ENCODE data around the gene KRT79. TPM values are rescaled to one million over a fixed set of nuclear protein-coding genes. Genes with fewer than 3 reads are reported as not detected.
"Not testable (repeated sequence)": the region's sequence is repeated elsewhere in the genome, so short reads cannot be mapped to it uniquely, and the experiment has no call there.

KRT79 gene
- total and polyA plus RNA-seq, 11 donors, result 0.24 TPM; not detected in 10

DNA sequence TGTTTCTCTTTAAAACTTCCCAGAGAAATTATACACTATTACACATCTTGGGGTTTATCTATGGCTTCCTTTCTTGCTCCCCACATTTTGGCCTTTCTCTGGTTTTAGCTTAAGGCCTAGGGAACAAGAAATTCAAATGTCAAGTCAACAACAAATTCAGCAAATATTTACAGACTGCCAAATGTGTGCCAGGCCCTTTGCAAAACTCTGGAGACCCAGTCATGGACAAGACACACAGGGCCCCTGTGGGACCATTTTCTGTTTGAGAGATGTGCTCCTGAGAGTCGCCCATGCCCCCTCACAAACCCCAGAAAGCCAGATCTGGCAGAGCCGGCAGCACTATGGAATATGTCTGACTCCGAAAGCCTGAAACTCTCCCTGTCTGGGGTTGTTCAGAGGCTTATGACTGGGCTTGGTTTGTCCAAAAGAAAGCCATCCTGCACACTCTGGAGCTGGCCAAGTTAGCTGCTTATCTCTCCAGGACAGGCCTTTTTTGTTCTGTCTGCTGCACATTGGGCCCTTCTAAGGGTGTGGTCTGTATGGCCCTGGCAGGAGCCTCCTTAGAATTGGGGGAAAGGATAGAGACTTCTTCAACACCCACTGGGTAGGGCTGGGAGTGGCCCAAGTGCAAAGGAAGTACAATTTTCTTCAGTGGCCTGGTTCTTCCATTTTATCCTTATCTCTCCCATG is 37.1 kb downstream of the KRT79 start:
- H3K27ac ChIP-seq, result no peak overlapping the region
- H3K27me3 ChIP-seq, result peaks cover 0 to 17% (median 0%) of the 10 kb centered on the region in 9 donors
- TF ChIP-seq CTCF (IDR thresholded peaks at IDR 0.05), result no peak
- TF ChIP-seq POLR2A (IDR thresholded peaks at IDR 0.05), result no peak
- no peaks in the 10 kb centered on the region for H3K36me3 ChIP-seq
- no peaks in the 10 kb centered on the region for H3K4me1 ChIP-seq
- 73 to 80% (median 75%) methylated on average over 3 of the region's 3 CpGs for WGBS, 4 donors
- no peak overlapping the region for H3K4me3 ChIP-seq
- no peak for ATAC-seq
- DNase-seq, result no peak
- intact Hi-C loops (cut with DNase I), result no loop called here
- H3K9me3 ChIP-seq, result no peaks in the 10 kb centered on the region

GRCh38 chr12:52796429-52796794 is 37.7 kb downstream of the KRT79 start:
- H3K4me3 ChIP-seq, result no peak overlapping the region
- no peaks in the 10 kb centered on the region for H3K36me3 ChIP-seq
- DNase-seq (no peak), ATAC-seq (no peak)
- intact Hi-C loops (cut with DNase I), result no loop called here
- H3K27ac ChIP-seq, result no peak overlapping the region
- TF ChIP-seq POLR2A (IDR thresholded peaks at IDR 0.05), result no peak
- no peak for TF ChIP-seq CTCF (IDR thresholded peaks at IDR 0.05)
- H3K4me1 ChIP-seq, result no peaks in the 10 kb centered on the region
- peaks cover 0 to 23% (median 0%) of the 10 kb centered on the region in 9 donors for H3K27me3 ChIP-seq
- no peaks in the 10 kb centered on the region for H3K9me3 ChIP-seq
- 91 to 96% (median 94%) methylated on average over 3 of the region's 3 CpGs for WGBS, 4 donors

DNA sequence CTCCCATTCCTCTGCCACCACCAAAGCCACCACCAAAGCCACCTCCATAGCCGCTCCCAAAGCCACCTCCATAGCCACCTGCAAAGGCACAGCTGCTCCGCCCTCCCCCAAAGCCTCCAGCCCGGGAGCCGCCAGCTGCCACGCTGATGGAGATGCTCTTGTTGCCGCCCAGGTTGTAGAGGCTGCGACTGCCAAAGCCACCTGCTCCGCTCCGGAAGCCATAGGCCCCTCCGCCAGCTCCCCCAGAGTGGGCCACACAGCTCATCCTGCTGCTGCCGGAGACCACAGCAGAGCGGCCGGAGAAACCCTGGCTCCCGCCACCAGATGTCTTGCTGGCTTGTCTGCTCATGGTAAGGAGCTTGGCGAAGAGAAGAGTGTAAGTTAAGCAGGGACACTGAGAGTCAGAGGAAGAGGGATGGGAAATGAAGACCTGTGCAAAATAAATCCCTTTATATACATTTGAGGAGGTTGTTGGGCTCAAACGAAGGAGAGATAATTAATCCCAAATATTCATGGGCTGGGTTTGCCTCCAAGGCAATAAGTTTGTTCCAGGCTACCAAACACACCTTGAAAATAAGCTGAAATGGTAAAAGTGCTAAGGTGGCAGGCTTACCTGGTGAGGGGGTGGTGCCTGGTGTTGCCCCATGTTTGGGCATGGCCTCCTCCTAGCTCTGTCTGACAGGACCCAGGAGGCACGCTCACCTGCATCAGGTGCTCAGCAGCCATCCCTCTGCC is 38.2 kb downstream of the KRT79 start, which contains the start of gene KRT3:
KRT3 (minus strand) TSS at position 424 of the 735 bp plus-strand sequence; CDS start at position 349, 75 bp downstream.
- H3K27ac ChIP-seq, result no peak within 1 kb of the TSS
- no peak within 1 kb of the TSS for H3K4me3 ChIP-seq
- no peak for TF ChIP-seq CTCF (IDR thresholded peaks at IDR 0.05)
- no peak for TF ChIP-seq POLR2A (IDR thresholded peaks at IDR 0.05)
- no peak for DNase-seq
- no peak for ATAC-seq
- no peaks in the 10 kb centered on the region for H3K4me1 ChIP-seq
- WGBS, 4 donors, result 90 to 95% (median 93%) methylated on average over 17 of the region's 17 CpGs
- intact Hi-C loops (cut with DNase I), result no loop called here
- peaks cover 0 to 28% (median 2%) of the 10 kb centered on the region in 9 donors for H3K27me3 ChIP-seq
- H3K9me3 ChIP-seq, result no peaks in the 10 kb centered on the region
- no peaks in the 10 kb centered on the region for H3K36me3 ChIP-seq

GRCh38 chr12:52795332-52795674 is 38.8 kb downstream of the KRT79 start:
- DNase-seq; H3K4me1 ChIP-seq; H3K9me3 ChIP-seq; intact Hi-C loops (cut with DNase I); ATAC-seq; H3K27ac ChIP-seq; H3K36me3 ChIP-seq; H3K4me3 ChIP-seq: not testable (repeated sequence)
- H3K27me3 ChIP-seq, result peaks cover 0 to 34% (median 6%) of the 10 kb centered on the region in 9 donors
- 80 to 96% (median 91%) methylated on average over 1 to 2 of the region's 2 CpGs for WGBS, 4 donors

Data from heart left ventricle (tissue), 16 donors.